GM12865 (cell line): ENCODE data around the gene ASNS.

Experiments
- DNase-seq: peaks from one replicate; pipeline ENCODE4 v3.0.0; 2010; ENCODE audit warnings: low read depth
- H3K4me3 ChIP-seq: 2 replicates; pipeline ENCODE4 v1.5.1; 2011; ENCODE audit warnings: mild to moderate bottlenecking, low read depth, low read length, control low read depth
- TF ChIP-seq, protein P1 (sequence below): IDR thresholded peaks from 2 replicates; pipeline ENCODE4 v1.5.1; 2011; ENCODE audit warnings: low read length, control low read depth, low read depth, inconsistent platforms; ENCODE audit not compliant: insufficient read depth; ENCODE audit errors: missing control alignments

ASNS gene

DNA sequence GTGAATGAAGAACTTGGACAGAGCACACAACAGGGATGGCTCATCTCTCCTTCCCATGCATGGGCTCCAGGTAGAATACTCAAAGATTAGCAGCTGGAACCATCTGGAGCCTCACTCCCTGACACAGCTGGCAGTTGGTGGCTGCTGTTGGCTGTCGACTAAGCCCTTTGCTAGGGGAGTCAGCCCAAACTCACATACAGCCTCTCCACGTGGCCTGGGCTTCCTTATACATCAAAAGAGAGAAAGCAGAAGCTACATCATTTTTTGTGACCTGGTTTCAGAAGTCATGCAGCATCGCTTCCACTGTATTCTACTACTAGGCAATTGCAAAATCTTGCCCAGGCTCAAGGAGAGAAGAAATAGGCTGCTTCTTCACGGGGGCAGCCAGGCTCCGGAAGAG, 24.4 kb downstream of the ASNS start:
- DNase-seq: peak; percentile 11
- H3K4me3 ChIP-seq: no peak overlapping the region
- TF ChIP-seq, protein P1, sequence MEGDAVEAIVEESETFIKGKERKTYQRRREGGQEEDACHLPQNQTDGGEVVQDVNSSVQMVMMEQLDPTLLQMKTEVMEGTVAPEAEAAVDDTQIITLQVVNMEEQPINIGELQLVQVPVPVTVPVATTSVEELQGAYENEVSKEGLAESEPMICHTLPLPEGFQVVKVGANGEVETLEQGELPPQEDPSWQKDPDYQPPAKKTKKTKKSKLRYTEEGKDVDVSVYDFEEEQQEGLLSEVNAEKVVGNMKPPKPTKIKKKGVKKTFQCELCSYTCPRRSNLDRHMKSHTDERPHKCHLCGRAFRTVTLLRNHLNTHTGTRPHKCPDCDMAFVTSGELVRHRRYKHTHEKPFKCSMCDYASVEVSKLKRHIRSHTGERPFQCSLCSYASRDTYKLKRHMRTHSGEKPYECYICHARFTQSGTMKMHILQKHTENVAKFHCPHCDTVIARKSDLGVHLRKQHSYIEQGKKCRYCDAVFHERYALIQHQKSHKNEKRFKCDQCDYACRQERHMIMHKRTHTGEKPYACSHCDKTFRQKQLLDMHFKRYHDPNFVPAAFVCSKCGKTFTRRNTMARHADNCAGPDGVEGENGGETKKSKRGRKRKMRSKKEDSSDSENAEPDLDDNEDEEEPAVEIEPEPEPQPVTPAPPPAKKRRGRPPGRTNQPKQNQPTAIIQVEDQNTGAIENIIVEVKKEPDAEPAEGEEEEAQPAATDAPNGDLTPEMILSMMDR: no peak

DNA sequence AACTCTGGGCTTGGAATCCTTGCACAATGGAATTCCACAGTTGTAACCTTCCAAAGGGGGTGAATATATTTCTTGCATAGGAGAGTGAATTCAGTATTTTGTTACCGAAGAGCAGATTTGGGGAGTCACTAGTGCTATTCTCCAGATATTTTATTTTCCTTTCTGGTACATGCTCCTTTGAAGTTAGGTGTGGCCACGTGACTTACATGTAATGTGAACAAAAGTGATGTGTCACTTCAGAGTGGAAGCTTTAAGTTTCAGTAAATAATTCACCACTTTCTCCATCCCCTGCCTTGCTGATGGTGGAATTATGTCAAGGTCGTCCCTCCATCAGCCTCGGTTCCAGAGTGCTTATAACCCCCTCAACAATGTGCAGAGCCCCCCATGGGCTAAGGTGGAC, 25.3 kb downstream of the ASNS start:
- DNase-seq: no peak
- TF ChIP-seq, protein P1: no peak
- H3K4me3 ChIP-seq: no peak overlapping the region

- TF ChIP-seq, protein P1: peak; percentile 28
- DNase-seq: peak; percentile 17
- H3K4me3 ChIP-seq: no peak overlapping the region
Measured at GRCh38 chr7:97845622-97846203, 26.5 kb downstream of the ASNS start.

- DNase-seq: no peak
- TF ChIP-seq, protein P1: no peak
- no peak overlapping the region for H3K4me3 ChIP-seq
Measured at GRCh38 chr7:97844036-97844435, 28.2 kb downstream of the ASNS start.

DNA sequence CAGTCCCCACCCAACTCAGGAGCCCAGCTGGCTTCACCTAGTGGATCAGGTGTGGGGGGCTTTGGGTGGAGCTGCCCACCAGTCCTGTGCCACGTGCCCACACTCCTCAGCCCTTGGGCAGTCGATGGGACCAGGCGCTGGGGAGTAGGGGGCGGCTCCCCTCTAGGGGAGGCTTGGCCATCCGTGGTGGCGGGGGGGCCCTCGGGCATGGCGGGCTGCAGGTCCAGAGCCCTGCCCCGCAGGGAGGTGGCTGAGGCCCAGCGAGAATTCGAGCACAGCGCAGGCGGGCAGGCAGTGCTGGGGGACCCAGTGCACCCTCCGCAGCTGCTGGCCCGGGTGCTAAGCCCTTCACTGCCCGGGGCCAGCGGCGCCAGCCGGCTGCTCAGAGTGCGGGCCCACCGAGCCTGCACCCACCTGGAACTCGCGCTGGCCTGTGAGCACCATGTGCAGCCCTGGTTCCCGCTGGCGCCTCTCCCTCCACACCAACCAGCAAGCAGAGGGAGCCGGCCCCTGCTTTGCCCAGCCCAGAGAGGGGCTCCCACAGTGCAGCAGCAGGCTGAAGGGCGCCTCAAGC, 29.3 kb downstream of the ASNS start:
- TF ChIP-seq, protein P1: no peak
- no peak for DNase-seq
- no peak overlapping the region for H3K4me3 ChIP-seq

- no peak for DNase-seq
- no peak overlapping the region for H3K4me3 ChIP-seq
- TF ChIP-seq, protein P1: no peak
Measured at GRCh38 chr7:97842006-97842405, 30.2 kb downstream of the ASNS start.
